Uterus (tissue), 4 donors: ENCODE results near the gene DLGAP3. TPM values are rescaled to one million over a fixed set of nuclear protein-coding genes. Genes with fewer than 3 reads are reported as not detected.

Experiments used
- DNase-seq, 2 donors: peaks; one replicate each; pipeline ENCODE4 v3.0.0-alpha.2; 2019 to 2020
- H3K27ac ChIP-seq, 2 donors: fragments of 200-600 bp; sonication (generic); 1 replicate in 1 of 2; 2 replicates in 1 of 2; pipeline ENCODE4 v1.5.1; 2016 to 2018
- H3K27me3 ChIP-seq, 2 donors: fragments of 200-600 bp; sonication (generic); one replicate each; pipeline ENCODE4 v1.5.1; 2018 to 2019; ENCODE audit warnings: control low read depth in 1 of 2
- H3K36me3 ChIP-seq, 2 donors: fragments of 200-600 bp; sonication (generic); one replicate each; pipeline ENCODE4 v1.5.1; 2019; ENCODE audit warnings: control low read depth in 1 of 2
- H3K4me1 ChIP-seq, 2 donors: fragments of 200-600 bp; sonication (generic); one replicate each; pipeline ENCODE4 v1.5.1; 2018 to 2019; ENCODE audit warnings: control low read depth in 1 of 2
- H3K4me3 ChIP-seq, 2 donors: fragments of 200-600 bp; sonication (generic); 1 replicate in 1 of 2; 2 replicates in 1 of 2; pipeline ENCODE4 v1.5.1; 2018 to 2019; ENCODE audit warnings: mild to moderate bottlenecking in 1 of 2
- H3K9me3 ChIP-seq, 2 donors: fragments of 200-600 bp; sonication (generic); one replicate each; pipeline ENCODE4 v1.5.1; 2019; ENCODE audit warnings: control low read depth in 1 of 2
- CTCF ChIP-seq, 4 experiments: fragments of 200-600 bp in 2 of 4; fragments of 450-650 bp in 2 of 4; sonication (generic) in 2 of 4; IDR thresholded peaks; one replicate each; pipeline ENCODE4 v1.5.1; 2016 to 2019; ENCODE audit warnings: antibody characterized with exemption in 4 of 4, mild to moderate bottlenecking in 2 of 4, moderate library complexity in 1 of 4
- POLR2A ChIP-seq, 2 donors: fragments of 450-650 bp; IDR thresholded peaks; one replicate each; pipeline ENCODE4 v1.6.1; 2016; ENCODE audit warnings: antibody characterized with exemption in 2 of 2, mild to moderate bottlenecking in 1 of 2, moderate library complexity in 1 of 2
- intact Hi-C: fragments of 100-400 bp; cut with DNase I; formaldehyde crosslinking; loops from one replicate; pipeline ENCODE4 v1.15.1; 2023; ENCODE audit warnings: low total_unique reads
- total RNA-seq, 4 donors: library from RNA; depleted of rRNA in 3 of 4; stranded (reverse); fragments of >200 nt in 3 of 4; gene quantifications; one replicate each; pipeline versions ENCODE4 v1.1.0 to v1.2.4, GENCODE V29; 2014 to 2023
- donor health status: DM: yes; HTN: yes; CAD: no.

Gene DLGAP3
- total RNA-seq, 4 donors from 2014 or later = 0.14 TPM; not detected in 3

GRCh38 chr1:34928066-34928696, 1.3 kb downstream of the DLGAP3 start:
- no peak overlapping the region for H3K27ac ChIP-seq
- intact Hi-C loops = no loop called here
- H3K27me3 ChIP-seq = peaks cover 15 to 46% of the 10 kb centered on the region in 2 donors
- no peaks in the 10 kb centered on the region for H3K9me3 ChIP-seq
- H3K4me1 ChIP-seq = peaks cover 0 to 17% of the 10 kb centered on the region in 2 donors
- no peaks in the 10 kb centered on the region for H3K36me3 ChIP-seq
- no peak overlapping the region for H3K4me3 ChIP-seq
- no peak for TF ChIP-seq CTCF (IDR thresholded peaks at IDR 0.05)
- no peak for DNase-seq

GRCh38 chr1:34927316-34927715, 2.1 kb downstream of the DLGAP3 start:
- no peak for DNase-seq
- intact Hi-C loops = no loop called here
- H3K27me3 ChIP-seq = peaks cover 15 to 46% of the 10 kb centered on the region in 2 donors
- no peaks in the 10 kb centered on the region for H3K9me3 ChIP-seq
- TF ChIP-seq POLR2A (IDR thresholded peaks at IDR 0.05) (no peak), CTCF (IDR thresholded peaks at IDR 0.05) (no peak)
- H3K27ac ChIP-seq = no peak overlapping the region
- no peak overlapping the region for H3K4me3 ChIP-seq
- H3K4me1 ChIP-seq = peaks cover 0 to 17% of the 10 kb centered on the region in 2 donors
- H3K36me3 ChIP-seq = no peaks in the 10 kb centered on the region

- H3K36me3 ChIP-seq = no peaks in the 10 kb centered on the region
- intact Hi-C loops = no loop called here
- H3K4me3 ChIP-seq = no peak overlapping the region
- H3K27ac ChIP-seq = no peak overlapping the region
- peaks cover 0 to 17% of the 10 kb centered on the region in 2 donors for H3K4me1 ChIP-seq
- DNase-seq = no peak
- TF ChIP-seq POLR2A (IDR thresholded peaks at IDR 0.05) (no peak), CTCF (IDR thresholded peaks at IDR 0.05) (no peak)
- H3K9me3 ChIP-seq = no peaks in the 10 kb centered on the region
- peaks cover 15 to 46% of the 10 kb centered on the region in 2 donors for H3K27me3 ChIP-seq
Observed at GRCh38 chr1:34926894-34927293, 2.6 kb downstream of the DLGAP3 start.

GRCh38 chr1:34926156-34926555, 3.3 kb downstream of the DLGAP3 start:
- intact Hi-C loops = no loop called here
- Histone ChIP-seq H3K27ac (no peak overlapping the region), H3K4me1 (peaks cover 0 to 17% of the 10 kb centered on the region in 2 donors), H3K9me3 (no peaks in the 10 kb centered on the region), H3K36me3 (no peaks in the 10 kb centered on the region), H3K4me3 (no peak overlapping the region), H3K27me3 (peaks cover 15 to 46% of the 10 kb centered on the region in 2 donors)
- DNase-seq = no peak
- TF ChIP-seq POLR2A (IDR thresholded peaks at IDR 0.05) (no peak), CTCF (IDR thresholded peaks at IDR 0.05) (no peak)

GRCh38 chr1:34925730-34926129, 3.7 kb downstream of the DLGAP3 start:
- Histone ChIP-seq H3K4me1 (peaks cover 0 to 17% of the 10 kb centered on the region in 2 donors), H3K27ac (no peak overlapping the region), H3K27me3 (peaks cover 15 to 46% of the 10 kb centered on the region in 2 donors), H3K36me3 (no peaks in the 10 kb centered on the region), H3K9me3 (no peaks in the 10 kb centered on the region), H3K4me3 (no peak overlapping the region)
- intact Hi-C loops = no loop called here
- DNase-seq = no peak
- TF ChIP-seq POLR2A (IDR thresholded peaks at IDR 0.05) (no peak), CTCF (IDR thresholded peaks at IDR 0.05) (no peak)
